GM19328 (cell line): Measurements from ENCODE around the gene AMACR.

Source experiments
- ATAC-seq: cut with Tn5 transposase; IDR thresholded peaks from one replicate; pipeline ENCODE4 v1.9.1; 2021; ENCODE audit warnings: mild to moderate bottlenecking, moderate library complexity; ENCODE audit not compliant: unreplicated experiment

The AMACR gene

DNA sequence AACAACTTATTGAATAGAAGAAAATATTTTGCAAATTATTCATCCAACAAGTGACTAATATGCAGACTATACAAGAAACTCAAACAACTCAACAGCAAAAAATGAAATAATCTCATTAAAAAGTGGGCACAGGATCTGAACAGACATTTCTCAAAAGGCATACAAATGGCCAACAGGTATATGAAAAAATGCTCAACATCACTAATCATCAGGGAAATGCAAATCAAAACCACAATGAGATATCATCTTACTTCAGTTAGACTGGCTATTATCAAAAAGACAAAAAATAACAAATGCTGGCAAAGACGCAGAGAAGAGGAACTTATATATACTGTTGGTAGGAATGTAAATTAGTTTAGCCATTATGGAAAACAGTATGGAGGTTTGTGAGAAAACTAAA lies 1.8 kb upstream of the AMACR start:
- ATAC-seq, result no peak

DNA sequence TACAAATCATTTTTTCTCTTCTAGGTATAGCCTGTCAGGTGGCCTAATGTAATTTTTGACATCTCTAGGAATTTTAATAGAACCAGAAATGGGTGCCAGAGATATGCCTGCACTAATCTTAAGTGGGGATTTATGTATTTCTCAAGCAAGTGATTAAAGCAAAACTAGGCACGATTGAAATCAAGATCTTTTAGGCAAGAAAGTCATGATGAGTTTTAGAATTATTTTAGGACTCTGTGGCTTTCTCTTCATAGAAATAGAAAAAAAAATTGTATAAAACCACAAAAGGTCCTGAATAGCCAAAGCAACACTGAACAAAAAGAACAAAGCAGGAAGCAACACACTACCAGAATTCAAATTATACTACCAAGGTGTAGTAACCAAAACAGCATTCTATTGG lies 952 bp upstream of the AMACR start:
- ATAC-seq, result no peak

DNA sequence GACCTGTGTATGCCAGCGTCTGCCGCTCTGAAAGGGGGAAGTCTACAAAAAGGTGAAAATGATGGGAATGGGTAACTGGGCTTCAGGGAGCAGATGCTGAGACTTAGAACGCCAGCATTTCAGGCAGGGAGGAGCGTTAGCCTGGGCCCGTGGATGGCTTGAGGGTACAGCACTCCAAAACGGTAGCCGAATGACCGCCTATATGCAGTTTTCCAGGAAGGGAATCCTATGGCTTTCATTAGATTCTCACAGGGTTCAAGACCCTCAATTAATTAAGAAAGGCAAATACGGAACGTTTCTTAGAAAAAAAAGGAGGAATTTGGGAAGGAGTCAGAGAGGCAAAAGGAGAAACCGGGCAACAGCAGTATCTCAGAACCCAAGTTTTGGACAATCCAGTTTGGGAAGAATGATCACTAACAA lies 639 bp downstream of the AMACR start:
- ATAC-seq, result no peak

DNA sequence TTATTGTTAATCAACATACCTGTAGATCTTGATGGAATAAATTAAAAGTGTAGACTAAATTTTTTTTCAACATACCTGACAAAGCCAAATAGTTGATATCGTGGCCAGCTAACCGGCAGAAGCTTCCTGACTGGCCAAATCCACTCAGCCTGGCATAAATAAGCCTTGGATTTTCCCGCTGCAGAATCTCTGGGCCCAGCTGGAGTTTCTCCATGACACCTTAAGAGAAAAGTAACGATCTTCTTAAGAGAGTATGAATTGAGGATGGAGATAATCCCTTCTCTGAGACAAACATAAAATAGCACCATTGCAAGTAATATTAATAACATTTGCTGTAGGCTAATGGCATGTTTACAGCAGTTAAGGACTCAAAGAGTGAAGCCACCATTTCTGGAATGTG lies 2.2 kb downstream of the AMACR start:
- no peak for ATAC-seq

DNA sequence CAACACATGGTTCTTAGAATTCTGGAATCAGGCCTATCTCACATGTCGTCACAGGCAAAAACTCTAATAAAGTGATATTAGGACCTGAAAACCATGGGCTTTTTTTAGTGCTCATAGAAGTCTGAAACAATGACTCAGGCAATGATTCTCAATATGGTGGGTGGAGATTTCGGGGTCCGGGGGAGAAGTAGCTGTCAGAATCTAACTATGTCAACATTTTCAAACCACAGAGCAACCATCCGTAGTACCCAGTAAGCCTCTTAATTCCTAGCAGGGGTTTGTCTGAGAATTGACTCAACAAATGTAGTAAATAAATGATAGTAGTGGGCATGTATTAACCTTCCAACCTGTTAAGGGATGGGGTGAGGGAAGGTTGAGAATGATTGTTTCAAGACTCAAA lies 2.6 kb downstream of the AMACR start:
- no peak for ATAC-seq

DNA sequence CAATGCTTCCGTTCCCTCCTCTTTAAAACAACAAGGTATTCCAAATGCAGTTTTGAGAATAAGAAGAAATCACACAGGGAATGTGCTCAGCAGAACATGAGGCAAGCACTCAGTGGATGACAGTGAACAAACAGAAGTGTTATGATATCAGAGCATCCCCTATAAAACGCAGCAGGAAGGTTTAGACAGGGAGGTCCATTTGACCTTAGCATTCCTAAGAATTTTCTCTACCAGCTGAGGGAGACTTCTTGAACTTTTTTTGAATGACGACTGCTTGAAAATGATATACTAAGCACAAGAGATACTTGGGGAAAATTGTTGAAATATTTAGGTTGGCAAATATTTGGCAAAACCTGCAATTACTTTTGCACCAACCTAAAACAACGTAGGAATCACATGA lies 3.9 kb downstream of the AMACR start:
- no peak for ATAC-seq

DNA sequence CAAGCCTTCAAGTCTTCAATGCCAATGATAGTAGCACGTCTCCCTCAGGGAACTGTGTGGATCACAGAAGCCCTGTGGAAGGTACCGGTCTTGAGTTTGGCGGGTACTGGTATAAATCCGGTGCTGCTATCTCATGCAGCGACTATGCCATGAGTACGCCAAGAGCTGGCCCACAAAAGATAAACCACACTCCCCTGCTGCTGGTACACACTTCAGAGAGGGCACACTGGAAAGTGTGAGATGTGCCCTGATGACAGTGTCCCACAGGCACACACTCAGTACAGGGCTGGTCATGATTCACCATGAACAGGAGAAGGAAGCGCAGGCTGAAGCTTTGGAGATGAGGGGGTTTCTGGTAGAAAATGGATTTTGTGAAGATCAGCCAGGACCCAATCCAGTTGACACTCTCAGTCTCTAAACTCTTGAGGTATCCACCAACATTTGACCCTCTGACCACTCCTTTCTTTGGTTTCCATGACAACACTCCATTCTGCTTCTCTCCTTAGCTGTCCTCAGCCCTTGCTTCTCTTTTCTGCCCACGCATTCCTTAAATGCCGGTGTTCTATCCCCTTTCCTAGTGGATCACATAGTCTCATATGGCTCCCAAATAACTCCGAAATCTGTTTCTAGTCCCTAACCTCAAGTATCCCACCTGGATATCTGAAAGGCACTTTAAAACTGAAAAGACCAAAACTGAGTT lies 5.1 kb downstream of the AMACR start:
- ATAC-seq, result no peak

DNA sequence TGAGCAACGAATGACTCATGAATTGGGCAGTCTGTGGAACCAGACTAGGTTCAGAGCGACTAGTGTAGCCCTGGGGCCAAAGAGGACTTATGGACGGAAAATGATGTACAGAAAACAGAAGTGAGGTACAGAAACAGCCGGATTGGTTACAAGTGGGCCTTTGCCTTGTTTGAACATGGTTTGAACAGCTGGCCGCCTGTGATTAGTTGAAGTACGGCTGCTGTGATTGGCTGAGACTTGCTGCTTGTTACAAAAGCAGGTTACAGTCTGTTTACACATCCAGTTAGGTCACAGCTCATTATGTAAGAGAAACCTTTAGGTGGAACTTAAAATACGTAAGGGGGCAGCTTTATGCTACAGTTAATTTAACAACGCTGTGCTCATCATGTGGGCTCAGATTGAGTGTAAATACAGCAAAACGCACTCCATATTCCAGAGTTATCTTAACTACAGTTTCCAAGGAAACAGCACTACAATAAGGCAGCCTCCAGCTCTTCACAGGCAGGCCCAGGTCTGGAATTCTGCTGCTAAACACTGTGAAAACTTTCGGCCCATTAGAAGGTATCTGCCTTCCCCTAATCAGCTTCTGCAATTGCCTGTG lies 6.5 kb downstream of the AMACR start:
- no peak for ATAC-seq

DNA sequence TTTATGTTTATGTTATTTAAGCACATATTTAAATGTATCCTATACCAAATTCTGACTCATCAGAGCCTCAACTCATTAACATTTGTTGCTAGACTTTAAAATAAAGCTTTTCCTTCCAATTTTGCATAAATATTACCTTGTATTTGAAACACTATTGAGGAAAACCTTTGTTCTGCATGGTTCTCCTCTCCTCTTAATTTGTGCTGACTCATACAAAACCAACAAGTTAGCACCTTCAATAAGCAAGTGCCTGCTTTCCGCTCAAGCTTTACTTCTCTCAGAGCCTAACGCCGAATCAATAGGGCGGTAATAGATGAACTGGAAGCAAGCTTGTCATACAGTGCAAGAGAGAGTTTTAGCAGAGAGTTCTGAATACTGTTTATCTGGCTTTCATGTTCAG lies 7.9 kb downstream of the AMACR start:
- ATAC-seq, result no peak

DNA sequence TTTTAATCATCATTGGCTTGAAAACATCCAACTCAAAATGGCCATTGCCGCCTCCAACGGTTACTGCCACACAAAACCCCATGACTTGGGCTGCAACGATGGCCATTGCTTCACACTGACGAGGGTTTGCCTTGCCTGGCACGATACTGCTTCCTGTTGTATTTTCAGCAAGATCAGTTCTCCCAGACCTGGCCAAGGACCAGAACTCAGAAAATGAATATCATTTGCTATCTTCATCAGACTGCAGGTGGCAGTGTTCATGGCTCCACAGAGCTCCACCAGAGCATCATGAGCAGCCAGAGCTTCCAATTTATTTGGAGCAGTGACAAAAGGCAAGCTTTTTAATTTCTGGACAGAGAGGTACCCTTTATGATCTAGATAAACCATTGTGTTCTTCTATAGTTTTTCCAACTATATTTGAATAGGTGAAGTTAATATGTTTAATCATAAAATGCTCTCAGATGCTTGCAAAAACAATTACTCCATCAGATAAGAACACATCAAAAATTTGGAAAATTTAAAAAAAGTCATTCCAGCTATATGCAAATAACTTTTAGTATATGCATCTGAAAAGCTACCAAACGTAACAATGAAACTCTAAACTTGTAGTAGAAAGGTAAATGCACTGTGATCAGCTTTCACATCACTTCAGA lies 10.4 kb downstream of the AMACR start:
- no peak for ATAC-seq

DNA sequence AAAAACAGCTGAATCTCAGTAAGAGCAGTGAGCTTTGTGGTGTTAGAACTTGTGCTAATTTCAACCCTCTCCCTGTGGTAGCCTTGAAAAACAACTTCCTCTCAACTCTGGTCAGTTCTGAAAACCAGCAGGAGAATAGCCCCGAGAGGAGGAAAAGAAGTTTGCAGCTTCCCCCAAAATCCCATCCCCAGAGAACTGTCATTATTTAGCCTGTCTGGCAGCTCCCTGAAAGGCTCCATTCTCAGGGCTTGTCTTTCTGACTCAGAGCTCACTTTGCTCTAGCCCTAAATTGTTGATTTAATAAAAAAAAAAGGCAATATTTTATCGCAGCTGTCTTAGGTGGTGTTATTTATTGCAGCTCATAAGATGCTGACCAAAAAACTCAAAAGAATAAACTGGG lies 12.0 kb downstream of the AMACR start:
- ATAC-seq, result no peak

DNA sequence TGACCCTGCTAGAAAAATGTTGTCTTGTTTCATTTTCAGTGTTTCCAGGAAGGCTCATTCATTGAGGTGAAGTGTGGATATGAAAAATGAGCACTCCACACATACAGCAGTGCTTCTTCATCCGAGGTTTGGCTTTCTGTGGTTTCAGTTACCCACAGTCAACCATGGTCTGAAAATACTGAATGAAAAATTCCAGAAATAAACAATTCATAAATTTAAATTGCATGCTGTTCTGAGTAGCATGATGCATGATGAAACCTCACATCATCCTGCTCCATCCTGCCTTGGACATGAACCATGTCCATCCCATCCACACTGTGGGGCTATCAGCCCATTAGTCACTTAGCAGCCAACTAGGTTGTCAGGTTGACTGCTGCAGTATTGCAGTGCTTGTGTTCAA lies 13.0 kb downstream of the AMACR start:
- no peak for ATAC-seq

DNA sequence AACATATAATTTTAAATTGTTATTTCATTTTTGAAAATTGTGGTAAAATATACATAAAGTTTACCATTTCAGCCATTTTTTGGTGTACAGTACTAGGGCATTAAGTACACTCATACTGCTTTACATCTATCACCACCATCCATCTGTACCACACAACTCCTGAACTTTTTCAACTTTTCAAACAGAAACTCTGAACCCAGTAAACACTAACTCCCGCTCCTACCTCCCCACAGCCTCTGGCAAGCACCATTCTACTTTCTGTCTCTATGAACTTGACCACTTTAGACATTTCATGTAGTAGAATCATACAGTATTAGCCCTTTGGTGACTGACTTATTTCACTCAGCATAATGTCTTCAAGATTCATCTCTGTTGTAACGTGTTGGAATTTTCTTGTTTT lies 15.0 kb downstream of the AMACR start:
- ATAC-seq, result no peak

DNA sequence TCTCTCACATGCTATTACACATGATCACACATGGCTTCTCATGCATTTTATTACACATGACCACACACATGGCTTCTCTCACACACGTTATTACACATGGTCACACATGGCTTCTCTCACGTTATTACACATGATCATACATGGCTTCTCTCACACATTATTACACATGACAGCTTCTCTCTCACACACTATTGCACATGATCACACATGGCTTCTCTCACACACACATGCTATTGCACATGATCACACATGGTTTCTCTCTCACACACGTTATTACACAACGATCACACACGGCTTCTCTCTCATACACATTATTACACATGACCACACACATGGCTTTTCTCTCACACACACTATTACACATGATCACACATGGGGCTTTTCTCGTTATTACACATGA lies 22.4 kb downstream of the AMACR start:
- ATAC-seq, result no peak

DNA sequence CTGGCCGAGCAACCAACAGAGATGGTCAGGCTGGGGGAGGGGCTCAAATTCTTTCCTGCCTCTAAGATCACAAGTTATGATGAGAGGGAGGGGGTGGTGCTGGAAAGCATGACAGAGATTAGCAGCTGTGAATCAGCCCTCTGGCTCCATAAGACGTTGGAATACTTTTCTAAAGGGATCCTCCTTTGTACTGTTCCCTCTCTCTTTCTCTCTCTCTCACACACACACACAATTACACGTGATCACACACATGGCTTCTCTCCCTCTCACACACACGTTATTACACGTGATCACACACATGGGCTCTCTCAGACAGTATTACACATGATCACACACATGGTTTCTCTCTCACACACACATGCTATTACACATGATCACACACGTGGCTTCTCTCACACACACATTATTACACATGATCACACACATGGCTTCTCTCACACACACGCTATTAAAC lies 23.2 kb downstream of the AMACR start, which contains the start of gene SLC45A2:
Gene SLC45A2, minus strand, starts transcription at position 23 of the 454 bp plus-strand sequence. CDS start 110 bp downstream, outside the sequence.
- ATAC-seq, result no peak

DNA sequence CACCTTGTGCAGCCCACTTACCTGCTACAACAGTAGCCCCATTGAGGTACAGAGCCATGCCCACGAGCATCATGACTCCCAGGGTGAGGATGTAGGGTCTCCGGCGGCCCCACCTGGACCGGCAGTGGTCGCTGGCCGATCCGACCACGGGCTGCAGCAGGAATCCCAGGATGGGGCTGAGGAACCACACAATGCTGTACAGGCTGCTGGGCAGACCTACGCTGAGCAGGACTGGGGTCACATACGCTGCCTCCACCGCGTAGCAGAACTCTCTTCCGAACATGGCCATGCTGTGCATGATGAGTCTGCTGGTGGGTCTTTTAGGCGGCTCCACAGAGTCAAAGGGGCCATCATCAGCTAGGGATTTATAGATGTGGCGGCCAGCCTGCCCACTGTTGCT lies 23.7 kb downstream of the AMACR start:
- ATAC-seq, result no peak

DNA sequence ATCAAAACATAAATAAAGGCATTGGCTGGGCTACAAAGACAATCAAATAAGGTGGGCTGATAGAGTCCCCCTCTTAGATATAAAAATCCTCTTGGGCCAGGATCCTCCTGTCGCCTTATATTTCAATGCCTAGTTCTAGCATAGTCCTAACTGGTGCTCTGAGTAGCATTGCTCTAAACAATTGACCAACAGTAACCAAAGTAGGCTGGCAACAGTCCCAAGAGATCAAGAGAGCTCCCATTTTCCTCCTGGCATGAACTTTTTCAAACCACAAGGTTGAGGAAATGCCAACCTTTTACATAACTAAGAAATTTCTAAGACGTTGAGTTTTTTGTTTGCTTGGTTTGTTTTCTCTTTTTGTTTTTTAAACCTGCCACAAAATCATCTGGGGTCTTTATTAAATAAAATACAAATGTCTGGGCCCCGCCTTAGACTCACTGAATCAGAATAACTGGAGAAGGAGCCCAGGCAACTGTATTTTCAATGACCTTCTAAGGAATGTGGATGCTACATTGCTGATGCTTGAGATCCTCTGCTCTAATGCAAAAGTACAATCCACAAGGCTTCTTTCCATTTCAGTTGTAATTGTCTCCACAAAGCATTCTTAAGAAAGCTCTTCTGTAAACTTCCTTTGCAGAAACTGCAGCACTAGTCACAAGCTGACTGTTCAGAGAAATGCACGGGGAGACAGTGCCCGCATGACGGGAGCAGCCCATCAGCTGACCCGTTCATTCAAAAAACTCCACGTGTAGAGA lies 26.3 kb downstream of the AMACR start:
- ATAC-seq, result no peak

DNA sequence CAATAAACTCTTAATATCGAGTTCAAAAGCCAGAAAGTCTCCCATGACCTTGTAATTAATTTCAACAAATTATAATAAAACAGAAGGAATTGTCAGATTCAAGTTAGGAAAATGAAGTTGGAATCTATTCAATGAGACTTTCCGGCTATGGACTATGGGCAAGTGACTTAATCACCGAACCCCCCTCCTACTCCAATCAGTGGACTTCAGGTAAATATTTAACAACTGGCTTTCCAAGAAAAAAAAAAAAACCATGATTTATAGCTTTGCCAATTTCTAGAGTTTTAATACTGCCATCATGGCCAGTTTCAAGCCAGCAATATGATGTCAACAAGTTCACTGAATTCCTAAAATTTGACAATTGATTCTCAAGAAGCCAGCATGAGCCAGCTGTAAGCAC lies 27.8 kb downstream of the AMACR start:
- no peak for ATAC-seq

DNA sequence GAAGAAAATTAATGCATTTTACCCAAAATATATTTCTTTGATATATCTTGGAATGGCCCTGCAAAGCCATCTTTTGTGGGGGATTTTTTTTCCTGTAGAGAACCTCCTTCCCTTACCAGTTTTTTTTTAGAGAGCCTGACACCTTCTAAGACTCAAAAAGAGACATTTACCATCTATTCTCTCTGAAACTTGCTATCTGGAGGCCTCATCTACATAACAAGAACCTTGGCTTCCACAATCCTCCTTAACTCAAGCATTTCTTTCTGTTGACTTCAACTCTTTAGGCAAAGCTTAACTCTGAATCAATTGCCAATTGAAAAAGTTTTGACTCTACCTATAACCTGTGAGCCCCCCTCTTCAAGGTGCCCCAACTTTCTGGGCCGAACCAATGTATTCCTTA lies 29.5 kb downstream of the AMACR start:
- ATAC-seq, result no peak

DNA sequence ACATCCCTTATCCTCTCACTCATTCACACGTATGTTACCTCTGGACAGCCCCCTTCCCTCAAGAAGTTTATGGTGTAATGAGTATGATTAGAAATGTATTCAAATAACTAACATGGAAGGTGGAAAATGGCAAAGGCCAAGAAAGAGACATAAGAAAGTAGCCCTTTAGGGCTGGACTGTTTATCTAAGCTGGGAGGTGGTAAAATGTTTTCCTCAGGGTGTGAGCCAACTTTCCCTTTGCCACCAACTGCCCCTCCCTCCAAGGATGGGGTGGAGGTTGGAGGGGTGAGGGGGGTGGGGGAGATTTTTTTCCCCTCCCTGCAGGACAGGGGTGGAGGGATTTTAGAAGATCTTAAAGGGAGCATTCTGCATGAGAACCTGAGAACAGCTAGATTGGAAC lies 31.5 kb downstream of the AMACR start:
- ATAC-seq, result no peak

DNA sequence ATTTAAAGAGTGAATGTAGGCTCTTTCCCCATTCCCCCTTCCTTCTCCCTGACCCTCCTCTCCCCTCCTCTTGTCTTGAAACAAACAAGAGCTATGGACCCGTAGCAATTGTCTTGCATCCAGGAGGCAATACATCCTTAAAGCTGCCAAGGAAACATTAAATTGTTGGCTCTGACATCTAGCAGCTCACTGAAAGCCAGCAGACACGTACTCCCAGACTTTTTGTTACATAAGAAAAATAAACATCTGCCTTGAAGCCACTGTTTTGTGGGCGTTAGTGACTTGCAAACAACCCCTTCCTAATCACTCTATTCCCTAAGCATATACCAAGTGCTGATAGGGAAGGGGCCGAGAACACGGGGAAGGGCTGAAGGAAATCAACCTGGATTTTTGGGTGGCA lies 32.0 kb downstream of the AMACR start:
- ATAC-seq, result no peak

DNA sequence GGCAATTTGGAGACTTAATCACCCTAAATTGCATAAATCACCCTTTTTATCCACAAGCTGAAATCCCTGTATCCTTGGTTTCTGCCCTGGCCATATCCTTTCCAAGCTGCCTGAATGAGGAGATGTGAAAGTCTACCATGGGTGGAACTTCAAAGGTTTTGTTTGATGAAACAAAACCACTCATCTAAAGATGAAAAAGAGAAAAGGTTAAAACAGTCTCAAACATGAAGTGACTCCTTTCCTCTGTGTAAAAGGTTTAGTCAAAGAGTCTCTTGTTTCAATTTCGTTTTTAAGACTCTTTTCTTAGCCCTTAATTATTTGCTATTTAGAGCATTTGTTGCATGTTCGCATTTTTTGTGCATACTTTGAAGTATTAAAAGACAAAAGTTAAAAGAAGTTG lies 34.6 kb downstream of the AMACR start:
- no peak for ATAC-seq
